ENCODE measurements around the gene POLA2.
A peak's percentile ranks its signal among the peaks of the same experiment; 100 is the strongest.
"Not testable (repeated sequence)": the region's sequence is repeated elsewhere in the genome, so short reads cannot be mapped to it uniquely, and the experiment has no call there.

POLA2 gene

DNA sequence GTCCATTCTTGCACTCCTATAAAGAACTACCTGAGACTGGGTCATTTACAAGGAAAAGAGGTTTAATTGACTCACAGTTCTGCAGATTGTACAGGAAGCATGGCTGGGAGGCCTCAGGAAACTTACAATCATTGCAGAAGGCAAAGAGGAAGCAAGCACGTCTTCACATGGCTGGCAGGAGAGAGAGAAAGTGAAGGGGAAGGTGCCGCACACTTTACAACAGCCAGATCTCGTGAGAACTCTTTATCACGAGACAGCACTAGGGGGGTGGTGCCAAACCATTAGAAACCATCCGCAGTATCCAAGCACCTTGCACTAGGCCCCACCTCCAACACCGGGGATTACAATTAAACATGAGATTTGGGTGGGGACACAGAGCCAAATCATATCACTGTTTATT, 19.4 kb upstream of the POLA2 start:
- no peak for DNase-seq

DNA sequence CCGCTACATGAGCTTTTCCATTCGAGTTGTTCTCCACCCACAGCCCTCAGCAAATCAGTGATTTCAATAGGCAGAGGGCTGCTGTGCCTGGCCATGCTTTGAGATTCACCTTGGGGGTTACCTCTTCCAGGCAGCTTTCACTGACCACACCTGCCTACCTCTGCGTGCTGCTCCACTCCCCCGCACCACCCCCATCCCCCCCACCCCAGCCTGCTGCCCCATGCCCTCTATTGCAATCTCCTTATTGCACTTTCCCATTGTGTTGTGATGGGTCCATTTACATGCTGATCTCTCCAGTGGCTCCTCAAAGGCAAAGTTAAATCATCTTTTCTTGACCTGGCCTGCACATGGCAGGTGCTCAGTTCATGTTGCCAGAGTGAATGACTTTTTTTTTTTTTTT, 18.0 kb upstream of the POLA2 start:
- DNase-seq = no peak

DNA sequence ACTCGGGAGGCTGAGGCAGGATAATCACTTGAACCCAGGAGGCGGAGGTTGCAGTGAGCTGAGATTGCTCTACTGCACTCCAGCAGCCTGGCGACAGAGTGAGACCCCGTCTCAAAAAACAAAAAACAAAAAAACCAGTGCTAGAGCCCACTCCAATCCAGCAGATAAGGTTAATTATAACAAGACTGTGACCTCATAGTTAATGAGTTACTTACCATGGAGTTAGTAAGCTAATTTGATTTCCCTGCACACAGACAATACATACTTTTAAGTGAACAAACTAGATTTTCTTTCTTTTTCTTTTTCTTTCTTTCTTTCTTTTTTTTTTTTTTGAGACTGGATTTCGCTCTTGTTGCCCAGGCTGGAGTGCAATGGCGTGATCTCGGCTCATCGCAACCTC, 16.7 kb upstream of the POLA2 start:
- not testable (repeated sequence) for DNase-seq

DNA sequence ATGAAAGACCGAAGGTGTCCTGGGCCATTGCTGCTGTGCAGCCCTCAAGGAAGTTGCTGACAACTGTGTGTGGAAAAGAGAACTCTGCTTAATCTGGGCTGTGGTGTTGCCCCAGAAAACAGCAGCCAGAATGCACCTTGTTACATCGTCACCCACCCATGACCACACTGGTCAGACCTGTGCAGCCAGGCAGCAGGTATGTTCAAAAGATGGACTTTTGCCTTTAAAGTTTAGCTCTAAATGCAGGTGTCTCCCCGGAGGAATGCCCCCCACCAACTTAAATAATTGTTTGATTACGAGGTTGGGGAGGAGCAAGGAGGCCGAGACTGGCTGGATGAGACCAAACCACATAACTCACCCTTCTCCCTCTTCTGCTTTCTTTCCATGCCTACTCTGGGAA, 15.3 kb upstream of the POLA2 start:
- DNase-seq = no peak

DNA sequence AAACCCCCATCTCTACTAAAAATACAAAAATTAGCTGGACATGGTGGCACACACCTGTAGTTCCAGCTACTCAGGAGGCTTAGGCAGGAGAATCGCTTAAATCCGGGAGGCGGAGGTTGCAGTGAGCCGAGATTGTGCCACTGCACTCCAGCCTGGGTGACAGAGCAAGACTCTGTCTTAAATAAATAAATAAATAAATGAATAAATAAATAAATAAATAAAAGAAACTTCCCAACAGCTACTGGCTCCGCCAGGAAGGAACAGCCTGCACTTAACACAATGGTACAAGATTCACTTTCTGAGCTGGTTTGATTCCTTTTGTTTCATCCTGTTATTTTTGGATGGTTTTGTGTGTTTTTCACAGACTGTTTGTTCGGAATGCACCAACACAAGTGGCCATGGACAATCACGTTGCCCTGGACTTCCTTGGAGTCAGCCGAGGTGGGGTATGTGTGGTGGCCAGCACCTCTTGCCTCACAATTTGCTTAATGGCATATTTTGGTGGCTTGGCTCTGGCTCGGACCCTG, 13.5 kb upstream of the POLA2 start:
- DNase-seq = not testable (repeated sequence)

DNA sequence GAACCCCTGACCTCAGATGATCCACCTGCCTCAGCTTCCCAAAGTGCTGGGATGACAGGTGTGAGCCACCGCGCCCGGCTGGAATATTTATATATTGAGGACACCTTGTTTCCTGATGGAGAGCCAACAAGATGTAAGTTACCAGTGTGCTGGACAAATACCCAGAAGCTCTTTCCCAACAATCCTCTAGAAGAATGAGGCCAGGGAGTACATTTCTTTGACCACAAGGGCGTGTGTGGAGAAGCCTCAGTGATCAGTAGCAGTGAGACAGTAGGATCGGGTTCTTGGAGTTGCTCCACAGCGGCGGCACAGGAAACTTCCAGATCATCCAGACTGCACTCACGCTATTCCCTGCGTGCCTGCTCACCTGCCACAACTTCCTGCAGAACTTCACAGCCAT, 10.3 kb upstream of the POLA2 start:
- no peak for DNase-seq

DNA sequence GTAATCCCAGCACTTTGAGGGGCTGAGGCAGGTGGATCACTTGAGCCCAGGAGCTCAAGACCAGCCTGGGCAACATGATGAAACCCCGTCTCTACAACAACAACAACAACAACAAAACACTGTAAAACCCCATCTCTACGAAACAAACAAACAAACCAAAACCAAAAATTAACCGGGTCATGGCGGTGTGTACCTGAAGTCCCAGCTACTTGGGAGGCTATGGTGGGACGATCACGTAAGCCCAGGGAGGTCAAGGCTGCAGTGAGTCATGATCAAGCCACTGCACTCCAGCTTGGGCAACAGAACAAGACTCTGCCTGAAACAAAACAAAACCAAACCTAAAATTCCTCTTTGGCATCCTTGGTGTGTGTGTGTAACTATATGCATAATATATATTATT, 7.0 kb upstream of the POLA2 start:
- DNase-seq = no peak

DNA sequence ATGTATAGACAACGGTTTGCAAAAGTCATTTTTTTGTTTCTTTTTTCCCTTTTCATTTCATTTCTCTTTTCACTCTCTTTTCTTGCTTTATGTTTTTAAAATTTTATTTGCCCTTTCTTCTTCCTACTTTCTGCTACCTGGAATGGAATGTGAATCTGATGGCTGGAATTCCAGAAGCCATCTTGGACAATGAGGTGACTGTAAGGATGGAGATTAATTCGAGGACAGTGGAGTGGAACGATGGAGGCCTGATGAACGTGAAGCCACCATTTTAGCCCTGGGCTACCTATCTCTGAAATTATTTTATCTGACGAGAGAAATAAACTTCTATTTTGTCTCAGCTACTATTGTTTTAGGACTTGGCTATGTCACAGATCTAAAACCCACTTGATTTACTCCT, 2.8 kb upstream of the POLA2 start:
- no peak for DNase-seq

DNA sequence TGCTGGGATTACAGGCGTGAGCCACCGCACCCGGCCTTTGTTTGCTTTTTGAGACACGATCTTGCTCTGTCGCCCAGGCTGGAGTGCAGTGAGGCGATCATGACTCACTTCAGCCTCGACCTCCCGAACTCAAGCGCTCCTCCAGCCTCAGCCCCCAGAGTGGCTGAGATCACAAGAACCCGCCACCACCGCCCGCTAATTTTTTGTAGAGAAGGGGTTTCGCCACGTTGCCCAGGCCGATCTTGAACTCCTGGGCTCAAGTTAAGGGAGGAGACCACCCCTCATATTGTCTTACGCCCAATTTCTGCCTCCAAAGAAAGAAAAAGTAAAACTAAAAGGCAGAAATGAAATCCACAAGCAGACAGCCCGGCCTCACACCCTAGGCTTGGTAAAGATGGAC, 1.5 kb upstream of the POLA2 start:
- no peak for DNase-seq

DNA sequence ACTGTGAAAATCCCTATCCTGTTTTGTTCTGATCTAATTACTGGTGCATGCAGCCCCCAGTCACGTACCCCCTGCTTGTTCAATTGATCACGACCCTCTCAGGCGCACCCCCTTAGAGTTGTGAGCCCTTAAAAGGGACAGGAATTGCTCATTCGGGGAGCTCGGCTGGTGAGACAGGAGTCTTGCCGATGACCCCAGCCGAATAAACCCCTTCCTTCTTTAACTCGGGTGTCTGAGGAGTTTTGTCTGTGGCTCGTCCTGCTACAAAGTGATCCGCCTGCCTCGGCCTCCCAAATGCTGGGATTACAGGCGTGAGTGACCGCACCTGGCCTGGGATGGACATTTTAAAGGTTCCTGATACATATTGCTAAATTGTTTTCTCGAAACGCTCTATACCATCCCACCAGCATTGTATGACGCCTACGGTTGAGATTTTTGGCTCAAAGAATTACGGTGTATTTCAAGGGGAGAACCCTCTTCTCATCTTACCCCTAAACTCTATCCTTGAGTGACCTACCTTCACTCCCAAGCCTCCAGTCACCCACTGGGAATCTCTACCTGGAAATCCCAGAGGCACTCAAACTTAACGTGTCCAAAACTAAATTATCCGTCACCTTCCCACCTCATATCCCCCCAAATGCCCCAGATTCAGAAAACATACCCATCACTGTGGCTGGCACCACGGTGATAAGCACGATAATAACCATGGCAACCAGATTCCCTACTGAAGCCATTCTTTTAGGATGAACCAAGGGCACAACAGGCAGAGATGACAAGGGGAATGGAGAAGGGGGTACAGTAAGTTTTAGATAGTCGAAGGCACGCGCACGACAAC, 789 bp upstream of the POLA2 start:
- DNase-seq = no peak

DNA sequence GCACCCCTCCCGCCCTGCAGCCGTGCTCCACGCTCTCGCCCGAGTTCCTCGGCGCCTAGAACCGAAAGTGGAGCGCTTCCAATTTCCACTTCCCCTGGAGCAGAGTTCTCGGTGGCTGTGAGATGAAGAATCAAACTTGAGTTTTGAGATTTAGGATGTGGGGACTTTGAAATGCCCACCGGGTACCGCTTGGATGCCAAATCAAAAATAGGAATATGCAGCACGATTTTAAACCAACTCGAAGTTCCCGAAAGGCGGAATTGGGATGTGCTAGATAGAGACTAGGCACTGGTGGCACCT, 569 bp downstream of the POLA2 start:
- DNase-seq = no peak

DNA sequence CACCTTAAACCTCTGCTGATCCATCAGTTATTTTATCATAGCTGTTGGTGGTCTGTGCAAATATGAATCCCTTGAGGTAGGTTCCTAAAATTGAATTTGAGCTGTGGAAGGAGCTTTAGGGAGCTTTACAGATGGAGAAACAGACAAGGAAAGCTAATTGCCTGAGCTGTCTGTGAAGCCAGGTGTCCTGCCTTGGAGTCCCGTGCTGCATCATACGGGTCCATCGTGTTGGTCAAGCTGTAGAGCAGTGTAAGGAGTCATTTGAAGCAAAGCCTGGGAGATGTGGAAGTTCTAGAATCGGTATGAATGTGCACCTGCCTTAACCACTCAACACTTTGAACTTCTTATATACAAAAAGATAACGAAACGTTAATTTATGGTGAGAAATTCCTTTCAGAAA, 1.0 kb downstream of the POLA2 start:
- no peak for DNase-seq

DNA sequence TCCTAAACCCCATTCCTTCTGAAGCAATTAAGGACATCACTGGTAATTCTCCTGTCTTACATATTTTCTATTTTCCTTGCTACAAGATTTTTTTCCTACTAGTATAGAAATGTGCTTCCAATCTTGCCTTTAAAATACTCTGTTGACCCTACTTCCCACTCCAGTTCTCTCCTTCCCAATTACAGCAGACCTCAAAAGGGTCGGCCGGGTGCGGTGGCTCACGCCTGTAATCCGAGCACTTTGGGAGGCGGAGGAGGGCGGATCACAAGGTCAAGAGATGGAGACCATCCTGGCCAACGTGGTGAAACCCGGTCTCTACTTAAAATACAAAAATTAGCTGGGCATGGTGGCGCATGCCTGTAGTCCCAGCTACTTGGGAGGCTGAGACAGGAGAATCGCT, 3.0 kb downstream of the POLA2 start:
- DNase-seq = not testable (repeated sequence)

DNA sequence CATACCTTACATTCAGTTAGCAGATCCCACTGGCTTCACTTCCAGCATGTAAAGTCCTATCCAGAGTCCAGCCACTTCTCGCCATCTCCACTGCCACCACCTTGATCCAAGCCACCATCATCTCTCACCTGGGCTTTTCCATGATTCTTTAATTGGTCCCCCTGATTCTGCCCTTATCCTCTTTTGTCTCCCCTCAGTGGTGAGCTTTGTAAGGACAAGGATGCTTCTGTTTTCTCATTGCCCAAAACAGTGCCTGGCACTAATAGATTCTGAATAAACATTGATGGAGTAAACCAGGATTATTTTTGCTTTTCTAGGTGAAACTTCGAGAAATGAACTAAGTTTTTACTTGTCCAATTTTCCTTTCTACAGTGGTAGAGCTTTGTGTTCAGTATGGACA, 4.4 kb downstream of the POLA2 start:
- no peak for DNase-seq

DNA sequence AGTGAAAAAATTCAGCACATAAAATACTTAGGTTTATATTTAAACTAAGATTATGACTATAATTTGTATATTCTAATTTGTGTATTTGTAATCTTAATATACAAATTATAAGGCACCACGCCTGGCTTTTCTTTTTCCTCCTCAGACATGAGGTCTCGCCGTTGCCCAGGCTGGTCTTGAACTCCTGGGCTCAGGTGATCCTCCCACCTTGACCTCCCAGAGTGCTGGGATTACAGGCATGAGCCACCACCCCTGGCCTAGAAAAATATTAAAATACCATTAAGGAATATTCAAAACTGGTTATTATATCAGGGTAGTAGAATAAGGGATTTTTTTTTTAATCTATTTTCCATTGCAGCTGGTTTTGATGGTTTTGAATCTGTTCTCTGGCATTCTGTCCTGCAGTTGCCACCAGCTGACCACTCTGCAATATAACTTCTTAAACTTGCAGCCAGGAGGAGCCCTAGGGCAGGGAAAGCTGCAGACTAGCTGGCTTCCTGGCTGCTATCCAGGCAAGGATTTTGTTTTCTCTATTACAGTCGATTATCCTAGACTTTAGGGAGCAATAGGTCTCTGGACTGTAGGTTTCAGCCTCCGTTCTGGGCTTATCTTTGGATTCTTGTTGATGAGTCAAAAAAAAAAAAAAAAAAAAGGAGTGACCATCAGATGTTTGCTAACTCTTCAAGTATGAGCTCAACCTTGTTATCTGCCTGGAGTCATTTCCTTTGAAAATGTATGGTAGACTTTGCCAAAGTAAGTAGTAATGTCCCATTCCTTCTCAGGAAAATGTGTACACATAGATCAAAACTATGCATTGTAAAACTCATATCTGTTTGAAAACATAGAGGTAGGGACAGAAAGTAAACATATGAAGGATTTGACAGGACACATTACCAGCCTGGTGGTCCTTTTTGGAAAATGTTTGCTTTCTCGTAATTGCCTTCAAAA, 13.2 kb downstream of the POLA2 start:
- DNase-seq = no peak

DNA sequence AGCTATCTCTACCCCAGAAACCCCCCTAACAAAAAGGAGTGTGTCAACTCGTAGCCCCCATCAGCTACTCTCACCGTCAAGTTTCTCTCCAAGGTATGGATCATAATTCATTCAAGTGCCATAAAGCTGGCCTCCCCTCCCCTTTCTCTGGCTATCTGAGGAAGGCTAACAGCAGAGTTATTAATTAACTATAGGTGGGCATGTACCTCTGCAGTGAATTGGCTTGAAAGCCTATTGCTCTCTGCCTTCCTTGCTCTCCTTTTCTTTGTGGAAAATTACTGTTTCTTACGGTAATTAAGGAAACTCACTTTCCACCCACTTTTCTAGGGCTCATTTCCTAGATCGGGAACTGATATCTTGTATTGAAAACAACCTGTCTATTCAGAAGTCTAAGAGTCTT, 14.1 kb downstream of the POLA2 start:
- no peak for DNase-seq

DNA sequence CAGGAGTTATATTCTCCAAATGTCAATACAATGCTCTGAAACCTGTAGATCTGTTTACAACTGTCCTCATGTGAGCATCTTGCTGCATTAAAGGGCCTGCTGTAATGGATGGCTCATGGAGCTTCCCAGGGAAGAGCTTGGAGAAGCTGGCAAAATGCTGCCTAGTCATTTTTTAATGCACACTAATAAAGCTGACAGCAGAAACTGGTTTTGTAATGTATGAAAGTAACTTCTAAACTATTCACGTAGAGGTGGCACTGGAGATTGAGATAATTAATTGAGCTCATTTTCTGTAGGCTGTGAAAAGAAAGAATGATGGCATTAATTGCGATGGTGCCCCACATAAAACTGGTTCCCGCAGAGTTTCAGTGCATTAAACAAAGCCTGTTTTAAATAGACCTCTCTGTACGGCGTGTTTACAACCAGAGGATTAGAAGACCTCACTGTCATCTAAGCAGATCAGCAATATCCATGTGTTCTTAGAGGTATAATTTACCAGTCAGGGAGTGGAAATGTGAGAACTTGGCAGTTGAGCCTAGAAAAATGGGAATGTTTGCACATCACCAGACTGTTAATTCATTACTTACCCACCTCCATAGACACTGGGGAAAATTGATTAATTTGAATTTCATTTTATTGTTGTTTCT, 16.0 kb downstream of the POLA2 start:
- no peak for DNase-seq

DNA sequence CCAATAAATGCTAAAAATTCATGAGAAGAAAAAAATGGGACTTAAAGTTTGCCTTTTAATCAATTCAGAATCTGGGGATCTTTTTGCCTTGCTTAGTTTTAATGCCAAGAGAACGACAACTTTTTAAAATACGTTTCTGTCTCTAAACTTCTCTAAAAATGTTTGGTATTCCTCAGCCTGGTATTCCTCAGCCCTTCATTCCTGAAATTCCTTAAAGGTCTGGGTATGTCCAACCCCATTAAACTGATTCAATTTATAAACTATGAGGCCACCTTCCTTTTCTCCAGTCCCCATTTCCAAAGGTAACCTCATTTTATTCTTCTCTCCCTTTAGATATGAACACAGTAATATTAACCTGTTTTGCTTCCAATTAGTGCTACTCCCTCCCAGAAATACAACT, 16.6 kb downstream of the POLA2 start:
- DNase-seq = no peak

DNA sequence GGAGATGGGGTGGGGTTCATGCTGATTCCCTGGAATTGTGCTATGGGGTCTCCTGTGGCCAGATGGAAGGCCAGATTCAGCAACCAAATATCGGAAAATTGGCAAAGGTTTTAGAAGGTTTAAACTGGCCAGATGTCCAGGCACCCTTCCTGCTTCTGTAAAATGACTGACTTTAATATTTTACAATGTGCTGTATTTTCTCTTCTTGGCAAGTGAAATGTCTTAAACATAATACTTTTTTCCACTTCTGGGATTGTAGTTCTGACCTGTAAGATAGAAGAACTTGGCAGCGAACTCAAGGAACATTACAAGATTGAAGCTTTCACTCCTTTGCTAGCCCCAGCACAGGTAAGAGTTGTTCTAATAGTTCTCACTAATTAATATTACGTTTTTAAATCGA, 17.5 kb downstream of the POLA2 start:
- no peak for DNase-seq

DNA sequence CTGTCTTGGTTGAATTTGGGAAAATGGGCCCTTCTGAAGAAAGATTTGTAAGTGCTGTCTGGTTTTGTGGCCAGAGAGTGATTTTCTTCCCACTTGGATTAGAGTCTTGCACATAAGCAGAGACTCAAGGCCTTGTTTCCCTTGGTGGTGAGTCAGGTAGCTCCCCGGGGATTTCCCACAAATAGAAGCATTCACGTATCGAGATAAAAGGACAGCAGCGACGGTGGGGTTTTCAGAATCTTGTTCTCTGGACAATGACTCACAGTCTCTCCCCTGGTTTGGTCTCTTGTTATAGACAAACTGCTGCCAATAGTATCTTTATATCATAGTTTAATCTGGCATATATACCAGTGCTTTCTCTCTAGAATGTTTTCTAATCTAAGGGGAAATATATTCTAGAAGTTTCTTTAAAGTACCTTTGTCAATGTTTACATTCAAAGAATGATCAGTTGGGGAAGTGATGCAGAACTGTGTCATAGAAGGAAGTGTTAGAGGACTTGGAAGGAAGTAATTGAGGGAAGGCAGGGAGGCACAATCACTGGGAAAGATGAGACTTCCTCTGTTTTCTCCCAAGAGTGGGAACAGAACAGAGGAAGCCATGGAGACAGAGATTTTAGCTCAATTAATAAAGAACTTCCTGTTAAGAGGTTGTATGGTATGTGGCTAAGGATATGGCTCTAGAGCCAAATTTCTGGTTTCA, 18.1 kb downstream of the POLA2 start:
- DNase-seq = peak; percentile 46

DNA sequence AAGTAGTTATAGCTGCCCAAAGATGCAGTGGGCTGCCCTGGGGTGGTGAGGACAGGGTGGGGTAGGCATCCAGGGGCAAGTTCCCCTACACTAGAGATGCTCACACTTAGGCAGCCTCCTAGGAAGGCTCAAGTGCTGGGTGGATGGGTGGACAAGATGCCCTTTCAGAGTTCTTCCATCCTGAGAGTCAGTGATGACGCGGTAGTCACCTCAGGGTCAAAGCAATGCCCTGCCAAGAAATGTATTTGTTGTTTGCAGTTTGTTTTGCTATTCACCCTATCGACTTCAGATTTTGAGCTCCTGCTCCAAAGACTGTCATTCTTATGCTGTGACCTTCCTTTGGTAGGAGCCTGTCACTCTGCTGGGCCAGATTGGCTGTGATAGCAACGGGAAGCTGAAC, 18.9 kb downstream of the POLA2 start:
- no peak for DNase-seq

DNA sequence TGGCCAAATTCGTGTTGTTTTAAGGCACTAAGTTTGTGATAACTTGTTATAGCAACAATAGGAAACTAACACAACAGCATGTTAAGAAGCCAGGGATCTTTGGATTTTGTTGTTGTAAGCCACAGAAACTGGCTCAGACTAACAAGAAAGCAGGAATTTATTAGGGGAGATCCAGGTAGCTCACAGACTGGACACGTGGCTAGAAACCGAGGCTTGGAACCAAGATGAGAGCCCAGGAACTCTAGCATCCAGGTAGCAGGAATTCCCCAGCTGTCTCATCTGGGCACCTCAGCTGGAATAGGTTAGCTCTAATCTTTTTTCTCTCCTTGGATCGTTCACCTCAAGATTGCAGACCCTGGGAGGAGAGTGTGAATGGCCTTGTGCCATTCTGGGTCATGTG, 24.9 kb downstream of the POLA2 start:
- DNase-seq = no peak

DNA sequence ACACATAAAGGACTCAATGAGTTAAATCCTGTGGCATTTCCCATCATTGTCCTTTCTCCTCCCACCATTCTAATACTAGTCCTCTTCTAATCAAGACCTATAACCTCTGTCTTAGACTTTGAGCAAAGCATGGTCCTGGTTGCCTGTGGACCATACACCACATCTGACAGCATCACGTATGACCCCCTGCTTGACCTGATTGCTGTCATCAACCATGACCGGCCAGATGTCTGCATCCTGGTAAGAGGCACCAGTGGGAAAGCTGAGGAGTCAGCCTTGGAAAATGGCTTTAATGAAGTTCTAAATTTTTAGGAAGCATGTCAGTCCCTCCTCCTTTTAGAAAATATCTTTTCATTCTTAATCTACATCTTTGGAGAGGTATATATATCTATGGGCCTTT, 25.8 kb downstream of the POLA2 start:
- no peak for DNase-seq

Measured in activated CD4-positive, alpha-beta T cell treated with anti-CD3 and anti-CD28 coated beads for 1 hour (primary cell).